SK-N-SH (cell line): Measurements from ENCODE around the gene PUS10. TPM values are rescaled to one million over a fixed set of nuclear protein-coding genes. Genes with fewer than 3 reads are reported as not detected.

Experiments used
- CTCF ChIA-PET: fragments of 300-600, 350-600 bp; formaldehyde crosslinking; extraction: SDS; loops from one replicate; lab custom pipeline; 2021; lab: Yijun Ruan, JAX
- POLR2A ChIA-PET: fragments of 350-600 bp; sonication (Branson Sonifier 250); formaldehyde crosslinking; extraction: SDS; loops from one replicate; lab custom pipeline; 2020; ENCODE audit warnings: antibody characterized with exemption, inconsistent platforms; lab: Yijun Ruan, JAX
- DNase-seq: peaks from one replicate; pipeline ENCODE4 v3.0.0; 2012
- H2AFZ ChIP-seq: fragments of 200-600 bp; sonication (generic); 2 replicates; pipeline ENCODE4 v1.8.1; 2016; ENCODE audit warnings: antibody characterized with exemption, mild to moderate bottlenecking, low read depth
- H3F3A ChIP-seq: fragments of 200-600 bp; sonication (generic); replicated peaks from 2 replicates; pipeline ENCODE3; 2016; ENCODE audit warnings: antibody characterized with exemption, mild to moderate bottlenecking; ENCODE audit not compliant: insufficient read depth
- H3K27ac ChIP-seq, 2 experiments: fragments of 200-500 bp in 1 of 2; fragments of 200-600 bp in 1 of 2; sonication (Bioruptor generic) in 1 of 2; sonication (generic), shearing (Covaris generic) in 1 of 2; 2 replicates each; pipeline versions ENCODE4 v1.5.1 to v1.6.1; 2014 to 2016; ENCODE audit warnings: low read depth in 2 of 2, inconsistent platforms in 1 of 2, low read length in 1 of 2, mild to moderate bottlenecking in 1 of 2, mixed read lengths in 1 of 2
- H3K27me3 ChIP-seq: fragments of 200-600 bp; sonication (generic), shearing (Covaris generic); 2 replicates; pipeline ENCODE4 v1.6.1; 2016; ENCODE audit warnings: mixed run types; ENCODE audit not compliant: insufficient read depth
- H3K36me3 ChIP-seq, 2 experiments: fragments of 200-500 bp in 1 of 2; fragments of 200-600 bp in 1 of 2; sonication (Bioruptor generic) in 1 of 2; sonication (generic) in 1 of 2; replicated peaks in 1 of 2; 2 replicates each; pipeline versions ENCODE3 to v1.5.1; 2014 to 2016; ENCODE audit warnings: low read length in 1 of 2, mild to moderate bottlenecking in 1 of 2; ENCODE audit not compliant: insufficient read depth in 2 of 2, control insufficient read depth in 1 of 2
- H3K4me1 ChIP-seq, 2 experiments: fragments of 200-500 bp in 1 of 2; fragments of 200-600 bp in 1 of 2; sonication (Bioruptor generic) in 1 of 2; sonication (generic), shearing (Covaris generic) in 1 of 2; 2 replicates each; pipeline versions ENCODE4 v1.5.1 to v1.6.1; 2014 to 2016; ENCODE audit warnings: low read depth in 1 of 2, low read length in 1 of 2, mixed run types in 1 of 2; ENCODE audit not compliant: insufficient read depth in 2 of 2, control insufficient read depth in 1 of 2
- H3K4me2 ChIP-seq: fragments of 200-600 bp; sonication (generic), shearing (Covaris generic); 2 replicates; pipeline ENCODE4 v1.6.1; 2017; ENCODE audit warnings: mixed run types
- H3K4me3 ChIP-seq, 2 experiments: fragments of 200-500 bp in 1 of 2; fragments of 200-600 bp in 1 of 2; sonication (Bioruptor generic) in 1 of 2; sonication (generic), shearing (Covaris generic) in 1 of 2; 2 replicates each; pipeline versions ENCODE4 v1.5.1 to v1.8.1; 2014 to 2016; ENCODE audit warnings: low read depth in 2 of 2, inconsistent platforms in 1 of 2, low read length in 1 of 2, mild to moderate bottlenecking in 1 of 2, mixed read lengths in 1 of 2, moderate library complexity in 1 of 2
- H3K79me2 ChIP-seq: fragments of 200-600 bp; sonication (generic); 2 replicates; pipeline ENCODE4 v1.8.1; 2017; ENCODE audit warnings: mild to moderate bottlenecking; ENCODE audit not compliant: insufficient read depth
- H3K9ac ChIP-seq: fragments of 200-600 bp; sonication (generic); 2 replicates; pipeline ENCODE4 v1.6.1; 2017; ENCODE audit warnings: mixed run types
- H3K9me2 ChIP-seq: fragments of 200-600 bp; sonication (generic); 2 replicates; pipeline ENCODE4 v1.6.1; 2017; ENCODE audit warnings: mixed run types
- H3K9me3 ChIP-seq: fragments of 200-600 bp; sonication (generic); 2 replicates; pipeline ENCODE4 v1.6.1; 2017; ENCODE audit warnings: mixed run types, mild to moderate bottlenecking, moderate library complexity
- H4K20me1 ChIP-seq: fragments of 200-600 bp; sonication (generic); 2 replicates; pipeline ENCODE4 v1.6.1; 2017; ENCODE audit warnings: mild to moderate bottlenecking, mixed run types; ENCODE audit not compliant: insufficient read depth
- CHD2 ChIP-seq: fragments of 150-350 bp; IDR thresholded peaks from 2 replicates; pipeline ENCODE4 v1.6.1; 2018; ENCODE audit warnings: low read length; ENCODE audit not compliant: partially characterized antibody
- ELF1 ChIP-seq: IDR thresholded peaks from 2 replicates; pipeline ENCODE4 v1.4.0; 2012
- EP300 ChIP-seq, 2 experiments: IDR thresholded peaks; 2 replicates each; pipeline versions ENCODE4 v1.4.0 to v1.6.1; 2012; ENCODE audit warnings: borderline replicate concordance in 1 of 2, low read depth in 1 of 2, low read length in 1 of 2
- FOSL2 ChIP-seq: IDR thresholded peaks from 2 replicates; pipeline ENCODE4 v1.4.0; 2012; ENCODE audit warnings: low read depth, mild to moderate bottlenecking, moderate library complexity, borderline replicate concordance
- FOXJ3 ChIP-seq: sonication (generic); formaldehyde crosslinking; IDR thresholded peaks from 2 replicates; pipeline ENCODE4 v1.5.1; 2020; ENCODE audit warnings: mild to moderate bottlenecking, missing genetic modification reagents
- GABPA ChIP-seq: IDR thresholded peaks from 2 replicates; pipeline ENCODE4 v1.4.0; 2012; ENCODE audit warnings: low read depth, mild to moderate bottlenecking
- GATA2 ChIP-seq: sonication (generic); formaldehyde crosslinking; IDR thresholded peaks from 2 replicates; pipeline ENCODE4 v1.5.0; 2020; ENCODE audit warnings: mild to moderate bottlenecking, missing genetic modification reagents
- JUND ChIP-seq: IDR thresholded peaks from 2 replicates; pipeline ENCODE4 v1.4.0; 2012
- MEF2A ChIP-seq: IDR thresholded peaks from 2 replicates; pipeline ENCODE4 v1.4.0; 2012; ENCODE audit warnings: low read depth, borderline replicate concordance
- MXI1 ChIP-seq: IDR thresholded peaks from 2 replicates; pipeline ENCODE4 v1.6.1; 2012; ENCODE audit warnings: mild to moderate bottlenecking, low read depth, low read length, improper control_type of control experiment
- NFIC ChIP-seq: IDR thresholded peaks from 2 replicates; pipeline ENCODE4 v1.4.0; 2012; ENCODE audit warnings: borderline replicate concordance
- POLR2AphosphoS5 ChIP-seq: IDR thresholded peaks from 2 replicates; pipeline ENCODE4 v1.6.1; 2012; ENCODE audit warnings: low read depth, low read length
- RAD21 ChIP-seq: IDR thresholded peaks from 2 replicates; pipeline ENCODE4 v1.6.1; 2012; ENCODE audit warnings: mild to moderate bottlenecking, low read length
- RXRA ChIP-seq: IDR thresholded peaks from 2 replicates; pipeline ENCODE4 v1.4.0; 2012; ENCODE audit warnings: low read depth, mild to moderate bottlenecking, borderline replicate concordance
- SIN3A ChIP-seq: IDR thresholded peaks from 2 replicates; pipeline ENCODE4 v1.6.1; 2012; ENCODE audit warnings: low read depth, mild to moderate bottlenecking, low read length, moderate library complexity, borderline replicate concordance
- SMC3 ChIP-seq: IDR thresholded peaks from 2 replicates; pipeline ENCODE4 v1.6.1; 2012; ENCODE audit warnings: low read depth, low read length, improper control_type of control experiment
- TAF1 ChIP-seq: IDR thresholded peaks from 2 replicates; pipeline ENCODE4 v1.6.1; 2012; ENCODE audit warnings: low read depth, mild to moderate bottlenecking, low read length, moderate library complexity, borderline replicate concordance
- TCF12 ChIP-seq: IDR thresholded peaks from 2 replicates; pipeline ENCODE4 v1.4.0; 2012
- TEAD4 ChIP-seq: IDR thresholded peaks from 2 replicates; pipeline ENCODE4 v1.4.0; 2012; ENCODE audit warnings: mild to moderate bottlenecking, borderline replicate concordance; ENCODE audit not compliant: insufficient read depth
- WGBS: methylation state at CpG from one replicate; pipeline ENCODE4 v1.1.6; 2017; ENCODE audit warnings: low lambda C conversion rate; 5-methylcytosine and 5-hydroxymethylcytosine counted together
- polyA plus RNA-seq, 3 experiments: library from polyadenylated mRNA; depleted of rRNA; stranded (reverse); fragments of >200 nt; gene quantifications; 2 replicates each; pipeline ENCODE4 v1.2.3, GENCODE V29; 2012
- TF ChIP-seq, protein P1 (sequence below): IDR thresholded peaks from 2 replicates; pipeline ENCODE4 v1.4.0; 2012; ENCODE audit warnings: low read depth
- TF ChIP-seq, protein P2 (sequence below): fragments of 150-350 bp; IDR thresholded peaks from 2 replicates; pipeline ENCODE4 v1.6.1; 2017; ENCODE audit warnings: antibody characterized with exemption, low read length, low read depth, borderline replicate concordance
- TF ChIP-seq, protein P3 (sequence below): IDR thresholded peaks from 2 replicates; pipeline ENCODE4 v1.6.1; 2012; ENCODE audit warnings: mild to moderate bottlenecking, low read depth, low read length, moderate library complexity
- TF ChIP-seq, protein P4 (sequence below): IDR thresholded peaks from 2 replicates; pipeline ENCODE4; 2012
- TF ChIP-seq, protein P5 (sequence below): IDR thresholded peaks from 2 replicates; pipeline ENCODE4 v1.4.0; 2012; ENCODE audit warnings: low read depth, borderline replicate concordance
- TF ChIP-seq, protein P6 (sequence below): IDR thresholded peaks from 2 replicates; pipeline ENCODE4 v1.4.0; 2012; ENCODE audit warnings: low read depth, borderline replicate concordance

Gene PUS10
- polyA plus RNA-seq, 1 of the 3 experiments (the other 2 are of a cell fraction), result 2.8 TPM

DNA sequence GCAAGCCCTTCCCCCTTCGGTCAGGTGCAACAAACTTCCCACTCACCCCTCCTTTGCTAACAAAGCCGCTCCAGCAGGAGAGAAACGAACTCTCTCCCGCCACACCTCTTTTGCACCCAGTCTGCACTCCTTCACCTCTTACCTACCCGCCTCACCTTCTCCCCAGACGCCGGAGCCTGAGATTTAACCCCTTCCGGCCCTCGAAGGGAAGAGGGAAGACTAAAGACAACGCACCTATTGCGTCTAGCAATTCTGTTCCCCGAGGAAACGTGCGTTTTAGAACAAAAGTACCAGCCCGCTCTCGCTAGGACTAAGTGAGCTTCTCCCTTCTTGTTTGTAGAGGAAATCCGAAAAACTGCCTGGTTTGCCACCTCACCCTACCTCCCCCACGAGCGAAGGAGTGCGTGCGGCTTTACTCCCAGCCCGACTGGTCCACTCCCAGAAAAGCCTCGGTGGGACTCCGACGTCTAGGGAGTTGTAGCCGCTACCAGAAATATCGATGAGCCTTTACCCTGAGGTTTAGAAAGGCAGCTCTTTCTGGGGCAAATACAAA lies 976 bp downstream of the PUS10 start:
- Histone ChIP-seq H3K4me1 (peaks cover 4% of the 10 kb centered on the region in 2 experiments; a peak in 2 of 4 replicates), H4K20me1 (peaks cover 4% of the 10 kb centered on the region; the same call in 1 of the 2 replicates), H2AFZ (peak overlapping the region; percentile 96), H3K79me2 (peaks cover 64% of the 10 kb centered on the region), H3K9ac (peak overlapping the region; percentile 81), H3F3A (peaks cover 16% of the 10 kb centered on the region), H3K9me3 (no peaks in the 10 kb centered on the region), H3K27me3 (no peaks in the 10 kb centered on the region), H3K9me2 (no peaks in the 10 kb centered on the region), H3K4me2 (peak overlapping the region; percentile 79), H3K4me3 (peak overlapping the region; percentile 93 to 95), H3K27ac (peak overlapping the region; percentile 79 to 95), H3K36me3 (peaks cover 2 to 13% of the 10 kb centered on the region in 2 experiments)
- ChIA-PET CTCF (interaction anchor here (1.0 to 1.7 kb wide), 2 partner anchors 18 to 309 kb away, joined by 4 to 7 read pairs; no protein-coding TSS in a partner anchor), POLR2A (no interaction called here)
- TF ChIP-seq MEF2A (no peak), FOXJ3 (CRISPR knock-in tag) (no peak), MXI1 (peak; percentile 5; the same call in 1 of the 2 replicates), JUND (no peak), NFIC (no peak), RXRA (no peak), EP300 (IDR thresholded peaks at IDR 0.05; ENCODE audit: borderline replicate concordance in 1 of 2, low read depth in 1 of 2, low read length in 1 of 2) (no peak), TEAD4 (no peak), TAF1 (peak; percentile 72), POLR2AphosphoS5 (no peak; the same call in none of the 2 replicates), SIN3A (0 out of 2 replicates have a peak, but pooled peaks have one; percentile 57), SMC3 (no peak), GATA2 (CRISPR knock-in tag) (peak; percentile 42; the same call in 1 of the 2 replicates), GABPA (peak; percentile 82), FOSL2 (no peak), TCF12 (peak; percentile 36; the same call in 1 of the 2 replicates), RAD21 (no peak), CHD2 (peak; percentile 61), ELF1 (peak; percentile 62)
- TF ChIP-seq, protein P1, sequence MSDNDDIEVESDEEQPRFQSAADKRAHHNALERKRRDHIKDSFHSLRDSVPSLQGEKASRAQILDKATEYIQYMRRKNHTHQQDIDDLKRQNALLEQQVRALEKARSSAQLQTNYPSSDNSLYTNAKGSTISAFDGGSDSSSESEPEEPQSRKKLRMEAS, result peak; percentile 85
- TF ChIP-seq, protein P2, sequence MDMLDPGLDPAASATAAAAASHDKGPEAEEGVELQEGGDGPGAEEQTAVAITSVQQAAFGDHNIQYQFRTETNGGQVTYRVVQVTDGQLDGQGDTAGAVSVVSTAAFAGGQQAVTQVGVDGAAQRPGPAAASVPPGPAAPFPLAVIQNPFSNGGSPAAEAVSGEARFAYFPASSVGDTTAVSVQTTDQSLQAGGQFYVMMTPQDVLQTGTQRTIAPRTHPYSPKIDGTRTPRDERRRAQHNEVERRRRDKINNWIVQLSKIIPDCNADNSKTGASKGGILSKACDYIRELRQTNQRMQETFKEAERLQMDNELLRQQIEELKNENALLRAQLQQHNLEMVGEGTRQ, result no peak
- TF ChIP-seq, protein P3, sequence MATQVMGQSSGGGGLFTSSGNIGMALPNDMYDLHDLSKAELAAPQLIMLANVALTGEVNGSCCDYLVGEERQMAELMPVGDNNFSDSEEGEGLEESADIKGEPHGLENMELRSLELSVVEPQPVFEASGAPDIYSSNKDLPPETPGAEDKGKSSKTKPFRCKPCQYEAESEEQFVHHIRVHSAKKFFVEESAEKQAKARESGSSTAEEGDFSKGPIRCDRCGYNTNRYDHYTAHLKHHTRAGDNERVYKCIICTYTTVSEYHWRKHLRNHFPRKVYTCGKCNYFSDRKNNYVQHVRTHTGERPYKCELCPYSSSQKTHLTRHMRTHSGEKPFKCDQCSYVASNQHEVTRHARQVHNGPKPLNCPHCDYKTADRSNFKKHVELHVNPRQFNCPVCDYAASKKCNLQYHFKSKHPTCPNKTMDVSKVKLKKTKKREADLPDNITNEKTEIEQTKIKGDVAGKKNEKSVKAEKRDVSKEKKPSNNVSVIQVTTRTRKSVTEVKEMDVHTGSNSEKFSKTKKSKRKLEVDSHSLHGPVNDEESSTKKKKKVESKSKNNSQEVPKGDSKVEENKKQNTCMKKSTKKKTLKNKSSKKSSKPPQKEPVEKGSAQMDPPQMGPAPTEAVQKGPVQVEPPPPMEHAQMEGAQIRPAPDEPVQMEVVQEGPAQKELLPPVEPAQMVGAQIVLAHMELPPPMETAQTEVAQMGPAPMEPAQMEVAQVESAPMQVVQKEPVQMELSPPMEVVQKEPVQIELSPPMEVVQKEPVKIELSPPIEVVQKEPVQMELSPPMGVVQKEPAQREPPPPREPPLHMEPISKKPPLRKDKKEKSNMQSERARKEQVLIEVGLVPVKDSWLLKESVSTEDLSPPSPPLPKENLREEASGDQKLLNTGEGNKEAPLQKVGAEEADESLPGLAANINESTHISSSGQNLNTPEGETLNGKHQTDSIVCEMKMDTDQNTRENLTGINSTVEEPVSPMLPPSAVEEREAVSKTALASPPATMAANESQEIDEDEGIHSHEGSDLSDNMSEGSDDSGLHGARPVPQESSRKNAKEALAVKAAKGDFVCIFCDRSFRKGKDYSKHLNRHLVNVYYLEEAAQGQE, result peak; percentile 33; the same call in 1 of the 2 replicates
- TF ChIP-seq, protein P4, sequence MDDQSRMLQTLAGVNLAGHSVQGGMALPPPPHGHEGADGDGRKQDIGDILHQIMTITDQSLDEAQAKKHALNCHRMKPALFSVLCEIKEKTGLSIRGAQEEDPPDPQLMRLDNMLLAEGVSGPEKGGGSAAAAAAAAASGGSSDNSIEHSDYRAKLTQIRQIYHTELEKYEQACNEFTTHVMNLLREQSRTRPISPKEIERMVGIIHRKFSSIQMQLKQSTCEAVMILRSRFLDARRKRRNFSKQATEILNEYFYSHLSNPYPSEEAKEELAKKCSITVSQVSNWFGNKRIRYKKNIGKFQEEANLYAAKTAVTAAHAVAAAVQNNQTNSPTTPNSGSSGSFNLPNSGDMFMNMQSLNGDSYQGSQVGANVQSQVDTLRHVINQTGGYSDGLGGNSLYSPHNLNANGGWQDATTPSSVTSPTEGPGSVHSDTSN, result no peak
- TF ChIP-seq, protein P5, sequence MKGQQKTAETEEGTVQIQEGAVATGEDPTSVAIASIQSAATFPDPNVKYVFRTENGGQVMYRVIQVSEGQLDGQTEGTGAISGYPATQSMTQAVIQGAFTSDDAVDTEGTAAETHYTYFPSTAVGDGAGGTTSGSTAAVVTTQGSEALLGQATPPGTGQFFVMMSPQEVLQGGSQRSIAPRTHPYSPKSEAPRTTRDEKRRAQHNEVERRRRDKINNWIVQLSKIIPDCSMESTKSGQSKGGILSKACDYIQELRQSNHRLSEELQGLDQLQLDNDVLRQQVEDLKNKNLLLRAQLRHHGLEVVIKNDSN, result peak; percentile 28; the same call in 1 of the 2 replicates
- TF ChIP-seq, protein P6, sequence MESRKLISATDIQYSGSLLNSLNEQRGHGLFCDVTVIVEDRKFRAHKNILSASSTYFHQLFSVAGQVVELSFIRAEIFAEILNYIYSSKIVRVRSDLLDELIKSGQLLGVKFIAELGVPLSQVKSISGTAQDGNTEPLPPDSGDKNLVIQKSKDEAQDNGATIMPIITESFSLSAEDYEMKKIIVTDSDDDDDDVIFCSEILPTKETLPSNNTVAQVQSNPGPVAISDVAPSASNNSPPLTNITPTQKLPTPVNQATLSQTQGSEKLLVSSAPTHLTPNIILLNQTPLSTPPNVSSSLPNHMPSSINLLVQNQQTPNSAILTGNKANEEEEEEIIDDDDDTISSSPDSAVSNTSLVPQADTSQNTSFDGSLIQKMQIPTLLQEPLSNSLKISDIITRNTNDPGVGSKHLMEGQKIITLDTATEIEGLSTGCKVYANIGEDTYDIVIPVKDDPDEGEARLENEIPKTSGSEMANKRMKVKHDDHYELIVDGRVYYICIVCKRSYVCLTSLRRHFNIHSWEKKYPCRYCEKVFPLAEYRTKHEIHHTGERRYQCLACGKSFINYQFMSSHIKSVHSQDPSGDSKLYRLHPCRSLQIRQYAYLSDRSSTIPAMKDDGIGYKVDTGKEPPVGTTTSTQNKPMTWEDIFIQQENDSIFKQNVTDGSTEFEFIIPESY, result no peak
- peak; percentile 75 for DNase-seq
- under 1% methylated on average over 27 of the region's 27 CpGs for WGBS
